Stomach (tissue), 4 donors: ENCODE results near the gene ZNF628.

ENCODE experiments used
- POLR2A ChIP-seq, 4 donors: fragments of 450-650 bp; IDR thresholded peaks; one replicate each; pipeline ENCODE4 v1.6.1; 2016; ENCODE audit warnings: antibody characterized with exemption in 4 of 4, control low read depth in 2 of 4, mild to moderate bottlenecking in 1 of 4, moderate library complexity in 1 of 4
- POLR2AphosphoS5 ChIP-seq, 3 donors: sonication (generic); formaldehyde crosslinking; IDR thresholded peaks; one replicate each; pipeline ENCODE4 v1.6.1; 2016; ENCODE audit warnings: antibody characterized with exemption in 3 of 3
- TF ChIP-seq, protein P1 (sequence below), 7 experiments: fragments of 450-650 bp in 4 of 7; fragments of 200-600 bp in 3 of 7; sonication (generic) in 3 of 7; IDR thresholded peaks; one replicate each; pipeline ENCODE4 v1.5.1; 2016 to 2019; ENCODE audit warnings: antibody characterized with exemption in 7 of 7, control low read depth in 2 of 7, mild to moderate bottlenecking in 1 of 7

DNA sequence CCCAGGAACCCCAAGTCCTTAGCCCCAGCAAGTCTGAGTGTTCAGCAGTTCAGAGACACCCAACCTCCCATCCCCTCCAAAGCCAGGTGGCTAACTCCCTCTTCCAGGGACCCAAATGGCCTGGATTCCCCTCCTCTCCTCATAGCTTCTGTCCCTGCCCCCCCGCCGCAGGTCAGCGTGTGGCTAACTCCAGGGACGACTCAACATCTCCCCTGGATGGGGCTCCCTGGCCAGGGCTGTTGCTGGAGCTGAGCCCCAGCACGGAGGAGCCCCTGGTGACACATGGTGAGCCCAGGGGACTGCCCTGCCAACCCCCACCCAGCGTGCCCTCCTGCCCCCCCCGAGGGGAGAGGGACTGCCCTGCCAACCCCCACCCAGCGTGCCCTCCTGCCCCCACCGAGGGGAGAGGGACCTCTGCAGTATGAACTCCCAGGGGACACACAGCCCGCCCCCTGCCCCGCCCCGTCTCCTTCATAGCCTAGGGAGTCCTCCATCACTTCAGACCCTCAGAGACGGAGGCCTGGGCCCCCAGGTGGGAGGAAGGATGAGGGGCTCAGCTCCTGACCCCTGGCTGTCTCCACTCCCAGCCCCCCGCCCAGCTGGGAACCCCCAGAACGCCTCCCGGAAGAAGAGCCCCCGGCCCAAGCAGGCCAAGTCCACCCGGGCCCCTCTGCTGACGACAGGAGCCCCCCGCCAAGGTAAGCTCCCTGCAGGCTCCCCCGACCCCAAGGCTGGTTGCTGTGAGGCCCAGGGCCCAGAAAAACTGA lies 13.5 kb downstream of the ZNF628 start:
- TF ChIP-seq, protein P1, sequence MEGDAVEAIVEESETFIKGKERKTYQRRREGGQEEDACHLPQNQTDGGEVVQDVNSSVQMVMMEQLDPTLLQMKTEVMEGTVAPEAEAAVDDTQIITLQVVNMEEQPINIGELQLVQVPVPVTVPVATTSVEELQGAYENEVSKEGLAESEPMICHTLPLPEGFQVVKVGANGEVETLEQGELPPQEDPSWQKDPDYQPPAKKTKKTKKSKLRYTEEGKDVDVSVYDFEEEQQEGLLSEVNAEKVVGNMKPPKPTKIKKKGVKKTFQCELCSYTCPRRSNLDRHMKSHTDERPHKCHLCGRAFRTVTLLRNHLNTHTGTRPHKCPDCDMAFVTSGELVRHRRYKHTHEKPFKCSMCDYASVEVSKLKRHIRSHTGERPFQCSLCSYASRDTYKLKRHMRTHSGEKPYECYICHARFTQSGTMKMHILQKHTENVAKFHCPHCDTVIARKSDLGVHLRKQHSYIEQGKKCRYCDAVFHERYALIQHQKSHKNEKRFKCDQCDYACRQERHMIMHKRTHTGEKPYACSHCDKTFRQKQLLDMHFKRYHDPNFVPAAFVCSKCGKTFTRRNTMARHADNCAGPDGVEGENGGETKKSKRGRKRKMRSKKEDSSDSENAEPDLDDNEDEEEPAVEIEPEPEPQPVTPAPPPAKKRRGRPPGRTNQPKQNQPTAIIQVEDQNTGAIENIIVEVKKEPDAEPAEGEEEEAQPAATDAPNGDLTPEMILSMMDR (IDR thresholded peaks at IDR 0.05) = no peak
- TF ChIP-seq POLR2A (IDR thresholded peaks at IDR 0.05) (no peak), POLR2AphosphoS5 (IDR thresholded peaks at IDR 0.05) (no peak)
